Retinal pigment epithelial cell (primary cell): Measurements from ENCODE around the gene PCDHGB3.
"Not testable (repeated sequence)": the region's sequence is repeated elsewhere in the genome, so short reads cannot be mapped to it uniquely, and the experiment has no call there.

ENCODE experiments used
- DNase-seq: peaks from one replicate; pipeline ENCODE4 v3.0.0-alpha.2; 2010; ENCODE audit warnings: low read depth
- H3K4me3 ChIP-seq: 2 replicates; pipeline ENCODE4 v1.5.1; 2011; ENCODE audit warnings: mild to moderate bottlenecking, low read length, control low read depth, moderate library complexity
- TF ChIP-seq, protein P1 (sequence below): conservative IDR thresholded peaks from 2 replicates; pipeline ENCODE4 v1.5.1; 2011; ENCODE audit warnings: low read depth, low read length, control low read depth, inconsistent platforms

Gene PCDHGB3

DNA sequence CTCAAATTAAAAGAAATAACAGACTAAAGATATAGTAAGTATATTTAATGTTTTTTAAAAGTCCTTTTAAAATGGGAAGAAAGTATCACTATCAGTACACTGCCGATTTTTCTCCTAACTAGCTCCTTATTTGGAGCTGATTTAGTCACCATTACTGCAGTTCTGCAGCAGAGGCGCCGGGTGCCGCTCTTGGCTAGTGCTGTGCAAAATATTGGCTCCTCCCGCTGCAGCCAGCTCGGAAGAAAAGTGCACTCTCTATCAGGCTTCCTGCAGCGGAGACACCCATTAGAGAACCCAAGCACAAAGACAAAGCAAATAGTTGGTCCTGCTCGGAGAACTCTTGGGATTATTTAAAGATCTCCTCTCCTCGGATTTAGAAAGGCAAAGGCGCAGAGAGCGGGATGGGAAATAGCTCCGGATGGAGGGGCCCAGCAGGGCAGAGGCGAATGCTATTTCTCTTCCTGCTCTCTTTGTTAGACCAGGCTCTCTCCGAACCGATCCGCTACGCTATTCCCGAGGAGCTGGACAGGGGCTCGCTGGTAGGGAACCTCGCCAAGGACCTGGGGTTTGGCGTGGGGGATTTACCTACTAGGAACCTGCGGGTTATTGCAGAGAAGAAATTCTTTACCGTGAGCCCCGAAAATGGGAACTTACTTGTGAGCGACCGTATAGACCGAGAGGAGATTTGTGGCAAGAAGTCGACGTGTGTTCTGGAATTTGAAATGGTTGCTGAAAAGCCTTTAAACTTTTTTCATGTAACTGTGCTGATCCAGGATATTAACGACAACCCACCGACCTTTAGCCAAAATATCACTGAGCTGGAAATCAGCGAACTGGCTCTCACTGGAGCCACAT lies at the start of gene PCDHGB3:
PCDHGB3 (plus strand) TSS at position 249 of the 855 bp plus-strand sequence; CDS start at position 402, 153 bp downstream.
- TF ChIP-seq, protein P1, sequence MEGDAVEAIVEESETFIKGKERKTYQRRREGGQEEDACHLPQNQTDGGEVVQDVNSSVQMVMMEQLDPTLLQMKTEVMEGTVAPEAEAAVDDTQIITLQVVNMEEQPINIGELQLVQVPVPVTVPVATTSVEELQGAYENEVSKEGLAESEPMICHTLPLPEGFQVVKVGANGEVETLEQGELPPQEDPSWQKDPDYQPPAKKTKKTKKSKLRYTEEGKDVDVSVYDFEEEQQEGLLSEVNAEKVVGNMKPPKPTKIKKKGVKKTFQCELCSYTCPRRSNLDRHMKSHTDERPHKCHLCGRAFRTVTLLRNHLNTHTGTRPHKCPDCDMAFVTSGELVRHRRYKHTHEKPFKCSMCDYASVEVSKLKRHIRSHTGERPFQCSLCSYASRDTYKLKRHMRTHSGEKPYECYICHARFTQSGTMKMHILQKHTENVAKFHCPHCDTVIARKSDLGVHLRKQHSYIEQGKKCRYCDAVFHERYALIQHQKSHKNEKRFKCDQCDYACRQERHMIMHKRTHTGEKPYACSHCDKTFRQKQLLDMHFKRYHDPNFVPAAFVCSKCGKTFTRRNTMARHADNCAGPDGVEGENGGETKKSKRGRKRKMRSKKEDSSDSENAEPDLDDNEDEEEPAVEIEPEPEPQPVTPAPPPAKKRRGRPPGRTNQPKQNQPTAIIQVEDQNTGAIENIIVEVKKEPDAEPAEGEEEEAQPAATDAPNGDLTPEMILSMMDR, result peak; percentile 43
- no peak for DNase-seq
- H3K4me3 ChIP-seq, result peak within 1 kb of the TSS; percentile 30

DNA sequence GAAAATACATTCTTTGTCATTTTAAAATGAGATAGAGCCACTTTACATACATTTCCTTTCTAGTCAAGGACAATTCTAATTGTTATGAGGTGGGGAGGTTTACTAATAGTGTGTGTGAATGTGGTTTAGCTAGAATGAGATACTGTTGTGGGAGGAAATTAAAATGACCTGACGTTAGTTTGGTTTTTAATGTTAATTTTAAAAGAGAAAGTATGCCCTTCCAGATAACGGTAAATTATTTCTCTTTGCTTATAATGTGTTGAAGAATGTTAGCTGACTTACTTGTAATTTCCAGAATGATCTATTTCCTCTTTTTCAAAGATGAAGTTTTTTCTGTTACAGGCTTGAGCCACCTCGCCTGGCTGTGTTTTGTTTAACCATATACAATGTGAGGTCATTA lies 47.8 kb upstream of the PCDHGB3 start:
- H3K4me3 ChIP-seq, result no peak overlapping the region
- TF ChIP-seq, protein P1, result no peak
- DNase-seq, result no peak

DNA sequence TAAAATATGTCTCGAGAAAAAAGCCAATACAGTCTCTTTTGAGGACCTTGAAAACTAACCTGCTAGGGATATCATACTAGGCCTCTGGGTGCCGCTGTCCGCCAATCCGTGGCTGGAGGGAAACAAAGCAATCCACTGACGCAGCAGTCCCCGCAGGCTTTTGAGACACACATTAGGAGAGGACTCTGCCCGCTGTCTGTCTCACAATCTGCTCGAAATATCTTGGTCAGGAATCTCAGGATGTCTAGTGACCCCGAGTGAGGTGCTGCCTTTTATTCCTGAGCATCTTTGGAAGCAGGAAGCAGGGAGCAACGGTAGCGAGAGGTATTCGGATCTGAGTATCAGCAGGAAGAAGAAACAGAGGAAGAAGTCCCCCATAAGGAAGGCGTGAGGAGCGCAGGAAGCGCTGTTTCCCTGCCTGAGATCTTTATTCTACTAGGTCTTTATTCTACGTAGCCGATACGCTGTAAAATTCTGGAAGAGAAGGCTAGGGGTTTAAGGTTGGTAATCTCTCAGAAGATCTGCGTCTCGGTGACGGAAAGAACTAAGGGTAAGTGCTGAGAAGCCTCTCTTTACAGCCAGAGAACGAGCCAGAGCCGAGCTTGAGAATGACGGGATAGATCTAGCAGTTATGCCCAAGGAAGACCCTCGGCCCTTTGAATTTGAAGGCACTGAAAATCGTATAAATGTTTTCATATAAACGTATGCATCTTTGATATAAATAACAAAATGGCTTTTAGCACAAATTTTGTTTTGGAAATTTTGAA lies 43.8 kb upstream of the PCDHGB3 start:
- no peak for DNase-seq
- H3K4me3 ChIP-seq, result peak overlapping the region; percentile 41
- TF ChIP-seq, protein P1, result peak; percentile 49

DNA sequence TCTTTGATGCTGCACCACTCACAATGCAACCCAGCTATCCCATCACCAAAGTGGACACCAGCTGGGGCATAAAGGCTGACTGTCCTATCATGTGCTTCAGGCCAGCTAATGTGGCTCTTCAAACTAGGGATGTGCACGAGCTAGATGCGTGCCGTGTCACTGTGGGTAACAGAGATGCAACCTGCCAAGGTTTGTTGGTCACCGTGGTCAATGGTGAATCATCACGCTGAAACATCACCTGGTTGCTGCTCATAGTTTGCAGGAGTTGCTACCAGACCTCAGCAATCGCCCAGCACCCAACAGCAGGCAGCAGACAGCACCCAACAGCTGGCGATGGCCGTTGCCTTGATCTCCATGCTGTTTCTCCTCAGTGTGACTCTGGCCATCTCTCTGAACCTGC lies 41.8 kb upstream of the PCDHGB3 start:
- no peak for DNase-seq
- H3K4me3 ChIP-seq, result no peak overlapping the region
- TF ChIP-seq, protein P1, result no peak

DNA sequence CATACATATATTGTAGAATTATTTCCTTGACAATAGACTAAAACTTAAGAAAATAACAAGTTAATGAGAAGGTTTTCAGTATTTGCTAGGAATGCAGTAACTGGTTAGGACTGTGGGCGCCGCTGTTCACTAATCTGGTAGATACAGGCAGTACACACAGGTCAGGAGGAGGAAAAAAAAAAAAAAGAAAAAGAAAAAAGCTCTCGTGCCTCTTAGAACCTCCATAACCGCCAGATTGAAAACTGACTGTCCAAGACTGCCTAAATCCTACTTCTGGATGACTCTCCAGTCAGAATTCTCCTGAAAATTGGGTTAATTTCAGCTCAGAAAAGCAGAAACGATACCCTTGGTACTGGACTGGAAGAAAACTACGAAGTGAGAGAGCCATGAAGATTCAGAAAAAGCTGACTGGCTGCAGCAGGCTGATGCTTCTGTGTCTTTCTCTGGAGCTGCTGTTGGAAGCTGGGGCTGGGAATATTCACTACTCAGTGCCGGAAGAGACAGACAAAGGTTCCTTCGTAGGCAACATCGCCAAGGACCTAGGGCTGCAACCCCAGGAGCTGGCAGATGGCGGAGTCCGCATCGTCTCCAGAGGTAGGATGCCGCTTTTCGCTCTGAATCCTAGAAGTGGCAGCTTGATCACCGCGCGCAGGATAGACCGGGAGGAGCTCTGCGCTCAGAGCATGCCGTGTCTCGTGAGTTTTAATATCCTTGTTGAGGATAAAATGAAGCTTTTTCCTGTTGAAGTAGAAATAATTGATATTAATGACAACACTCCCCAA lies 39.6 kb upstream of the PCDHGB3 start, which contains the start of gene PCDHGA1:
PCDHGA1 (plus strand) TSS at position 216 of the 782 bp plus-strand sequence.
- TF ChIP-seq, protein P1, result peak; percentile 55
- peak within 1 kb of the TSS; percentile 43 for H3K4me3 ChIP-seq
- DNase-seq, result no peak

DNA sequence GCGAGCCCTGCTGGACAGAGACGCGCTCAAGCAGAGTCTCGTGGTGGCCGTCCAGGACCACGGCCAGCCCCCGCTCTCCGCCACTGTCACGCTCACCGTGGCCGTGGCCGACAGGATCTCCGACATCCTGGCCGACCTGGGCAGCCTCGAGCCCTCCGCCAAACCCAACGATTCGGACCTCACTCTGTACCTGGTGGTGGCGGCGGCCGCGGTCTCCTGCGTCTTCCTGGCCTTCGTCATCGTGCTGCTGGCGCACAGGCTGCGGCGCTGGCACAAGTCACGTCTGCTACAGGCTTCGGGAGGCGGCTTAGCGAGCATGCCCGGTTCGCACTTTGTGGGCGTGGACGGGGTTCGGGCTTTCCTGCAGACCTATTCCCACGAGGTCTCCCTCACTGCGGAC lies 37.5 kb upstream of the PCDHGB3 start:
- not testable (repeated sequence) for DNase-seq, H3K4me3 ChIP-seq
